Left ventricle myocardium inferior (tissue), 1 donor: Measurements from ENCODE around the gene PAGE2. TPM values are rescaled to one million over a fixed set of nuclear protein-coding genes. Genes with fewer than 3 reads are reported as not detected.
"Not testable (repeated sequence)": the region's sequence is repeated elsewhere in the genome, so short reads cannot be mapped to it uniquely, and the experiment has no call there.

ENCODE experiments used
- DNase-seq: peaks from one replicate; pipeline ENCODE4 v3.0.0-alpha.2; 2020
- H3K27ac ChIP-seq: fragments of 200-600 bp; replicated peaks from 2 replicates; pipeline ENCODE4 v1.8.0; 2021
- H3K27me3 ChIP-seq: fragments of 200-600 bp; 2 replicates; pipeline ENCODE4 v1.8.0; 2021; ENCODE audit warnings: low read depth
- H3K36me3 ChIP-seq: fragments of 200-600 bp; 2 replicates; pipeline ENCODE4 v1.8.0; 2021
- H3K4me1 ChIP-seq: fragments of 200-600 bp; 2 replicates; pipeline ENCODE4 v1.8.0; 2021
- H3K4me3 ChIP-seq: fragments of 200-600 bp; 2 replicates; pipeline ENCODE4 v1.8.0; 2021; ENCODE audit warnings: mild to moderate bottlenecking, moderate library complexity
- H3K9me3 ChIP-seq: fragments of 200-600 bp; replicated peaks from 2 replicates; pipeline ENCODE4 v1.8.0; 2021
- intact Hi-C: fragments of 100-400 bp; cut with micrococcal nuclease; formaldehyde crosslinking; loops from one replicate; pipeline ENCODE4 v1.11.0; 2022
- total RNA-seq: library from RNA; stranded (reverse); fragmentation: NEBNext Ultra II Directional; extraction: Animal tissue kit (Norgen Biotek cat#: 25700); gene quantifications from one replicate; pipeline ENCODE4 v1.2.1, GENCODE V29; 2021
- TF ChIP-seq, protein P1 (sequence below): fragments of 200-600 bp; IDR thresholded peaks from 2 replicates; pipeline ENCODE4 v1.8.0; 2021; ENCODE audit warnings: antibody characterized with exemption, mild to moderate bottlenecking, borderline replicate concordance
- donor health status: DM: no; HTN: yes; CAD: no; lungs with severe emphysema.

The PAGE2 gene
- total RNA-seq, 1 donor from 2014 or later = not detected

DNA sequence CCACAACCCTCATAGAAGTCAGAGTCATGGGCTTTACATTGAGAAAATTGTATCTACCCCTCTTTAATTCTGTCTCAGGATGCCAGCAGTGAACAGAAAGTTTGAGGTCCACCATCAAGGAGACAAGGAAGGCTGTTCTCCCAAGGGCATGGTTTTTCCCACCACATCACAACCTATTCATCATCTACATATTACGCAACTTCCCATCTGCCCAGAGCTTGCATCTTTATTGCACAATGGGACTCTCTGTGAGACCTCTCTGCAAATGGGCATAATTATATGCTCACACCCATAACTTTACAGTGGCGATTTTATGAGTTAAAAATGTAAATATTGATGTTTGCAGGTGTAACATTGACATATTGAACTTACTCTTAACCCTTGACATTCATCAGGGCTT lies 38.9 kb downstream of the PAGE2 start:
- Histone ChIP-seq H3K36me3 (no peaks in the 10 kb centered on the region), H3K4me1 (no peaks in the 10 kb centered on the region), H3K27ac (no peak overlapping the region), H3K4me3 (no peak overlapping the region), H3K9me3 (no peaks in the 10 kb centered on the region), H3K27me3 (no peaks in the 10 kb centered on the region)
- intact Hi-C loops = no loop called here
- TF ChIP-seq, protein P1, sequence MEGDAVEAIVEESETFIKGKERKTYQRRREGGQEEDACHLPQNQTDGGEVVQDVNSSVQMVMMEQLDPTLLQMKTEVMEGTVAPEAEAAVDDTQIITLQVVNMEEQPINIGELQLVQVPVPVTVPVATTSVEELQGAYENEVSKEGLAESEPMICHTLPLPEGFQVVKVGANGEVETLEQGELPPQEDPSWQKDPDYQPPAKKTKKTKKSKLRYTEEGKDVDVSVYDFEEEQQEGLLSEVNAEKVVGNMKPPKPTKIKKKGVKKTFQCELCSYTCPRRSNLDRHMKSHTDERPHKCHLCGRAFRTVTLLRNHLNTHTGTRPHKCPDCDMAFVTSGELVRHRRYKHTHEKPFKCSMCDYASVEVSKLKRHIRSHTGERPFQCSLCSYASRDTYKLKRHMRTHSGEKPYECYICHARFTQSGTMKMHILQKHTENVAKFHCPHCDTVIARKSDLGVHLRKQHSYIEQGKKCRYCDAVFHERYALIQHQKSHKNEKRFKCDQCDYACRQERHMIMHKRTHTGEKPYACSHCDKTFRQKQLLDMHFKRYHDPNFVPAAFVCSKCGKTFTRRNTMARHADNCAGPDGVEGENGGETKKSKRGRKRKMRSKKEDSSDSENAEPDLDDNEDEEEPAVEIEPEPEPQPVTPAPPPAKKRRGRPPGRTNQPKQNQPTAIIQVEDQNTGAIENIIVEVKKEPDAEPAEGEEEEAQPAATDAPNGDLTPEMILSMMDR = no peak
- no peak for DNase-seq

DNA sequence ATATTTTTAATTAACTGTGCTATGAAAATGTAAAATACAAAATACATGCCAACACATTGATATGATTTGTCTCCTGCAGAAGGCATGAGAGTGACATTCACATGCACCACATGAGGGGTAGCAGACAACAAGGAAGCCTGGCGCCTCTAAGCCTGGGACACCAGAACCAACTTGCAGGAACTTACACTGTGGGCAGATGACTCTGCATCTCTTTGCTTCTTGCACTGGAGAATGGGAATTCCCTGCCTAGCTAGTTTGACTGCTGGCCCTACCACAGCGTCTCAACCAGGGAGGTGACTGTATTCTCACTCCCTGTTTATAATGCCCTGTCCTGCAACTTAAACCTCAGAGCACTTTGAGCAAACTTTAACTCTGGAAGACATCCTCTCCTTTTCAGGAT lies 40.5 kb downstream of the PAGE2 start:
- no peaks in the 10 kb centered on the region for H3K4me1 ChIP-seq
- no peaks in the 10 kb centered on the region for H3K36me3 ChIP-seq
- no peaks in the 10 kb centered on the region for H3K27me3 ChIP-seq
- intact Hi-C loops = no loop called here
- H3K4me3 ChIP-seq = no peak overlapping the region
- TF ChIP-seq, protein P1 = no peak
- DNase-seq = no peak
- H3K27ac ChIP-seq = no peak overlapping the region
- no peaks in the 10 kb centered on the region for H3K9me3 ChIP-seq

DNA sequence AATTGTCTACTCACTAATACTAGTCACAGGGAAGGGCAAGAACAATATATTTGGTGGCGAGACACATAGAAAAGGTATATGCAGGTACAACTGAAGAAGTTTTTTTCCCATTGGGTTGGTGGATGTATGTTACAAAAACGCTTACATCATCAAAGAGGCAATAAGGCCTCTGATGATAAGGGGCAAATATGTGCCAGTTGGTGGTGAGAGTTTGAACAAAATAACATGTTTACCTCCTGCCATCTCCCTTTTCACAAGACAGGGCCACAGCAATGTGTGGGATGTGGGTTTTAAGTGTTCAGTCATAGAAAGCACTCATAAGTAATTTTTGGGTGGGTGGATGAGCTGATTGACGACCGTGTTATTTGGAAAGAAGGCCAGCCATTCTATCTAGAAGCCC lies 41.7 kb downstream of the PAGE2 start:
- Histone ChIP-seq H3K4me1 (no peaks in the 10 kb centered on the region), H3K4me3 (no peak overlapping the region), H3K36me3 (no peaks in the 10 kb centered on the region), H3K27me3 (no peaks in the 10 kb centered on the region), H3K27ac (no peak overlapping the region), H3K9me3 (no peaks in the 10 kb centered on the region)
- intact Hi-C loops = no loop called here
- DNase-seq = no peak
- TF ChIP-seq, protein P1 = no peak

DNA sequence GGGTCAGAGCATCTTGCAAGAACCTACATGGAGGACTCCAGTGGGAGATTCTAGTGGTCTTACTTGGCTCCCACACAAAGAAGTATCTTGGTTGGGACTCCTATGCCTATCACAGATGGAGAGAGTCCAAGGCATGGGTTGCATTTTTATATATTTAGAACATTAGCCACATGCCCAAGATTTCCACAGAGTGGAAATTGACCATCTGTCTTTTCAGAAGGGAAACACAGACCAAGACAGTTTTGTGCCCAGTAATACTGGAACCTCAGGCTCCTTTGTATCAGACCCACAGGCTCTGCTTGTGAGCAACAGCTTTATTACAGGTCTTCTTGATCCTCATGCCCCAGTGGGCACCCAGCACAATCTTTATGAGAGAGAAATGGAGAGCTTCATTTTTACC lies 43.6 kb downstream of the PAGE2 start:
- Histone ChIP-seq H3K27me3 (no peaks in the 10 kb centered on the region), H3K4me3 (no peak overlapping the region), H3K9me3 (no peaks in the 10 kb centered on the region), H3K27ac (no peak overlapping the region), H3K36me3 (no peaks in the 10 kb centered on the region), H3K4me1 (no peaks in the 10 kb centered on the region)
- TF ChIP-seq, protein P1 = no peak
- intact Hi-C loops = no loop called here
- no peak for DNase-seq

DNA sequence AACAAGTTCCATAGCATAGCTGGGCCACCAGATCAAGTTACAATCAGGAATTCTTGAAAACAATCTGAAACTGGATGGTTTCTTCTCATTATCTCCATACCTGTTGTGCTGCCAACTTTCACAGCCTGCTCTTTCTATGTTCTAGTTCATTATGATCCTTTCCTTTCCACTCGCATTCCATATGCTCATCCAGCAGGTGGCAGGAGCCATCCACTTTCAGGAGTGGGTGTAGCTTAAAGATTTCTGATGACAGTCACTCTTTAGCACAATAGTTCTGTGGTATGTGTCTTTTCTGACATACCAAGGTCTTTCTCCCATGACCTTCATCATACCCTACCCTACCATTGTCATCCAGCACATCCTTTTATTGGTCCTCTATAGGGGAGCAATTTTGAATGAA lies 46.4 kb downstream of the PAGE2 start:
- TF ChIP-seq, protein P1 = peak; percentile 67
- DNase-seq = no peak
- no peaks in the 10 kb centered on the region for H3K36me3 ChIP-seq

DNA sequence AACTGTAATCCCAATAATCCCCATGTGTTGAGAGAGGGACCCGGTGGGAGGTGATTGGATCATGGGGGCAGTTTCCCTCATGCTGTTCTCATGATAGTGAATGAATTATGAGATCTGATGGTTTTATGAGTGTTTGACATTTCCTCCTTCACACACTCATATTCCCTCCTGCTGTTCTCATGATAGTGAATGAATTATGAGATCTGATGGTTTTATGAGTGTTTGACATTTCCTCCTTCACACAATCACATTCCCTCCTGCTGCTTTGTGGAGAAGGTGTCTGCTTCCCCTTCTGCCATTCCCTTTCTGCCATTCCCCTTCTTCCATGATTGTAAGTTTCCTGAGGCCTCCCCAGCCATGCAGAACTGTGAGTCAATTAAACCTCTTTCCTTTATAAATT lies 52.0 kb downstream of the PAGE2 start:
- H3K4me1 ChIP-seq, H3K9me3 ChIP-seq, H3K27me3 ChIP-seq, H3K4me3 ChIP-seq, intact Hi-C loops, H3K36me3 ChIP-seq, DNase-seq, H3K27ac ChIP-seq: not testable (repeated sequence)

More for the DNA sequence above, 46.4 kb downstream of the PAGE2 start:
- no peaks in the 10 kb centered on the region for H3K9me3 ChIP-seq
- intact Hi-C loops = no loop called here
- H3K27ac ChIP-seq = no peak overlapping the region
- H3K4me1 ChIP-seq = no peaks in the 10 kb centered on the region
- H3K4me3 ChIP-seq = no peak overlapping the region
- no peaks in the 10 kb centered on the region for H3K27me3 ChIP-seq

Other genes starting within 250 kb of the PAGE2 start
- gene TRO, start 168.2 kb upstream of the PAGE2 start, total RNA-seq = 1.9 TPM
- gene PFKFB1, start 94.8 kb upstream of the PAGE2 start, total RNA-seq = 0.19 TPM
- gene APEX2, start 88.7 kb upstream of the PAGE2 start, total RNA-seq = 8.4 TPM
- gene ALAS2, start 58.0 kb upstream of the PAGE2 start, total RNA-seq = 0.38 TPM
- not detected for gene PAGE2B, start 14.0 kb upstream of the PAGE2 start, total RNA-seq
- gene PAGE5, start 131.3 kb downstream of the PAGE2 start, total RNA-seq = not detected
- not detected for gene PAGE3, start 175.9 kb downstream of the PAGE2 start, total RNA-seq